NCI-H2107 treated with DMSO at 0.1 percent for 48 hours (cell line): ENCODE data around the gene CTAG2.
"Not testable (repeated sequence)": the region's sequence is repeated elsewhere in the genome, so short reads cannot be mapped to it uniquely, and the experiment has no call there.

Experiments
- DNase-seq: peaks from one replicate; lab custom pipeline; 2025; ENCODE audit not compliant: unreplicated experiment; lab: John Stamatoyannopoulos, UW

CTAG2 gene

GRCh38 chrX:154649503-154650220, 3.7 kb downstream of the CTAG2 start:
- DNase-seq = no peak

GRCh38 chrX:154648931-154649330, 4.4 kb downstream of the CTAG2 start:
- DNase-seq = no peak

- DNase-seq = not testable (repeated sequence)
Observed at GRCh38 chrX:154645745-154646378, 7.5 kb downstream of the CTAG2 start.

GRCh38 chrX:154643708-154644107, 9.7 kb downstream of the CTAG2 start:
- DNase-seq = not testable (repeated sequence)

- DNase-seq = not testable (repeated sequence)
Observed at GRCh38 chrX:154641740-154642139, 11.6 kb downstream of the CTAG2 start.

- DNase-seq = not testable (repeated sequence)
Observed at GRCh38 chrX:154633661-154634060, 19.7 kb downstream of the CTAG2 start.

GRCh38 chrX:154630949-154631348, 22.4 kb downstream of the CTAG2 start:
- not testable (repeated sequence) for DNase-seq

GRCh38 chrX:154628960-154629359, 24.4 kb downstream of the CTAG2 start:
- DNase-seq = not testable (repeated sequence)

GRCh38 chrX:154620767-154621414, 32.5 kb downstream of the CTAG2 start:
- not testable (repeated sequence) for DNase-seq

- DNase-seq = not testable (repeated sequence)
Observed at GRCh38 chrX:154619182-154619581, 34.2 kb downstream of the CTAG2 start, which contains the start of gene CTAG1B. Gene CTAG1B (minus strand): TSS chrX:154619282. CDS start chrX:154619218, 64 bp downstream.

GRCh38 chrX:154613586-154613985, 39.8 kb downstream of the CTAG2 start:
- not testable (repeated sequence) for DNase-seq

- not testable (repeated sequence) for DNase-seq
Observed at GRCh38 chrX:154611146-154611545, 42.2 kb downstream of the CTAG2 start.

- not testable (repeated sequence) for DNase-seq
Observed at GRCh38 chrX:154608823-154609222, 44.6 kb downstream of the CTAG2 start.

- DNase-seq = not testable (repeated sequence)
Observed at GRCh38 chrX:154607976-154608375, 45.4 kb downstream of the CTAG2 start.

- no peak for DNase-seq
Observed at GRCh38 chrX:154607370-154607769, 46.0 kb downstream of the CTAG2 start.

- DNase-seq = no peak
Observed at GRCh38 chrX:154605566-154605965, 47.8 kb downstream of the CTAG2 start.

- DNase-seq = no peak
Observed at GRCh38 chrX:154603438-154604430, 49.6 kb downstream of the CTAG2 start.

- DNase-seq = no peak
Observed at GRCh38 chrX:154602766-154603437, 50.5 kb downstream of the CTAG2 start.

- no peak for DNase-seq
Observed at GRCh38 chrX:154602226-154602625, 51.2 kb downstream of the CTAG2 start.
